ENCODE results near the gene PRKG1. TPM values are rescaled to one million over a fixed set of nuclear protein-coding genes. Genes with fewer than 3 reads are reported as not detected.

Gene PRKG1
- total RNA-seq, 1 donor from 2014 or later: 17.9 TPM

- Histone ChIP-seq H3K4me3 (no peak overlapping the region), H3K36me3 (no peaks in the 10 kb centered on the region), H3K4me1 (peaks cover 8% of the 10 kb centered on the region), H3K27ac (peak overlapping the region; percentile 20), H3K27me3 (no peaks in the 10 kb centered on the region), H3K9me3 (no peaks in the 10 kb centered on the region)
- no peak for DNase-seq (ENCODE audit: extremely low spot score in 2 of 2)
- TF ChIP-seq POLR2AphosphoS5 (IDR thresholded peaks at IDR 0.05; ENCODE audit: insufficient read depth in 1 of 2, low read depth in 1 of 2) (no peak), CTCF (IDR thresholded peaks at IDR 0.05) (no peak), POLR2A (IDR thresholded peaks at IDR 0.05) (no peak)
- intact Hi-C loops (cut with DNase I): no loop called here
Measured at GRCh38 chr10:51080311-51081006, 6.2 kb downstream of the PRKG1 start.

GRCh38 chr10:51082857-51083256 lies 8.6 kb downstream of the PRKG1 start:
- intact Hi-C loops (cut with DNase I): no loop called here
- Histone ChIP-seq H3K4me3 (no peak overlapping the region), H3K36me3 (no peaks in the 10 kb centered on the region), H3K27me3 (no peaks in the 10 kb centered on the region), H3K27ac (peak overlapping the region; percentile 17), H3K9me3 (no peaks in the 10 kb centered on the region), H3K4me1 (peaks cover 8% of the 10 kb centered on the region)
- no peak for TF ChIP-seq POLR2A (IDR thresholded peaks at IDR 0.05)
- no peak for TF ChIP-seq POLR2AphosphoS5 (IDR thresholded peaks at IDR 0.05; ENCODE audit: insufficient read depth in 1 of 2, low read depth in 1 of 2)
- no peak for TF ChIP-seq CTCF (IDR thresholded peaks at IDR 0.05)
- DNase-seq (ENCODE audit: extremely low spot score in 2 of 2): no peak

- intact Hi-C loops (cut with DNase I): no loop called here
- Histone ChIP-seq H3K27me3 (no peaks in the 10 kb centered on the region), H3K27ac (peak overlapping the region; percentile 17), H3K4me3 (no peak overlapping the region), H3K9me3 (no peaks in the 10 kb centered on the region), H3K36me3 (no peaks in the 10 kb centered on the region), H3K4me1 (peaks cover 8% of the 10 kb centered on the region)
- TF ChIP-seq POLR2A (IDR thresholded peaks at IDR 0.05) (no peak), CTCF (IDR thresholded peaks at IDR 0.05) (no peak), POLR2AphosphoS5 (IDR thresholded peaks at IDR 0.05; ENCODE audit: insufficient read depth in 1 of 2, low read depth in 1 of 2) (no peak)
- DNase-seq (ENCODE audit: extremely low spot score in 2 of 2): no peak
Measured at GRCh38 chr10:51083356-51083853, 9.1 kb downstream of the PRKG1 start.

GRCh38 chr10:51085204-51085603 lies 10.9 kb downstream of the PRKG1 start:
- DNase-seq (ENCODE audit: extremely low spot score in 2 of 2): no peak
- peaks cover 4% of the 10 kb centered on the region for H3K4me1 ChIP-seq
- no peaks in the 10 kb centered on the region for H3K9me3 ChIP-seq
- H3K4me3 ChIP-seq: no peak overlapping the region
- TF ChIP-seq CTCF (IDR thresholded peaks at IDR 0.05) (no peak), POLR2AphosphoS5 (IDR thresholded peaks at IDR 0.05; ENCODE audit: insufficient read depth in 1 of 2, low read depth in 1 of 2) (no peak), POLR2A (IDR thresholded peaks at IDR 0.05) (no peak)
- no peaks in the 10 kb centered on the region for H3K27me3 ChIP-seq
- no peaks in the 10 kb centered on the region for H3K36me3 ChIP-seq
- intact Hi-C loops (cut with DNase I): no loop called here
- no peak overlapping the region for H3K27ac ChIP-seq

- H3K4me1 ChIP-seq: no peaks in the 10 kb centered on the region
- H3K9me3 ChIP-seq: no peaks in the 10 kb centered on the region
- H3K4me3 ChIP-seq: no peak overlapping the region
- no peak overlapping the region for H3K27ac ChIP-seq
- no peak for TF ChIP-seq POLR2AphosphoS5 (IDR thresholded peaks at IDR 0.05; ENCODE audit: insufficient read depth in 1 of 2, low read depth in 1 of 2)
- no peak for TF ChIP-seq POLR2A (IDR thresholded peaks at IDR 0.05)
- no peak for TF ChIP-seq CTCF (IDR thresholded peaks at IDR 0.05)
- DNase-seq (ENCODE audit: extremely low spot score in 2 of 2): no peak
- no peaks in the 10 kb centered on the region for H3K27me3 ChIP-seq
- H3K36me3 ChIP-seq: no peaks in the 10 kb centered on the region
- intact Hi-C loops (cut with DNase I): no loop called here
Measured at GRCh38 chr10:51086710-51087109, 12.4 kb downstream of the PRKG1 start.
